Memory B cell (primary cell): ENCODE measurements around the gene MLST8.
"Not testable (repeated sequence)": the region's sequence is repeated elsewhere in the genome, so short reads cannot be mapped to it uniquely, and the experiment has no call there.

ENCODE experiments used
- ATAC-seq: fragments of 150-1000 bp; cut with Tn5 transposase; 2 replicates; pipeline ENCODE4 v1.10.0; 2021; ENCODE audit warnings: low read depth, mild to moderate bottlenecking, moderate library complexity
- DNase-seq, 2 donors: peaks; one replicate each; pipeline ENCODE4 v3.0.0; 2022; ENCODE audit warnings: low spot score in 2 of 2
- H3K27ac Mint-ChIP-seq: one replicate; pipeline ENCODE4 v1.8.0; 2022; ENCODE audit warnings: mild to moderate bottlenecking, moderate library complexity, mixed read lengths
- H3K27me3 Mint-ChIP-seq: one replicate; pipeline ENCODE4 v1.8.0; 2022; ENCODE audit warnings: mixed read lengths
- H3K36me3 Mint-ChIP-seq: one replicate; pipeline ENCODE4 v1.8.0; 2022; ENCODE audit warnings: mild to moderate bottlenecking, mixed read lengths
- H3K4me1 Mint-ChIP-seq: one replicate; pipeline ENCODE4 v1.8.0; 2022; ENCODE audit warnings: mixed read lengths
- H3K4me3 Mint-ChIP-seq: one replicate; pipeline ENCODE4 v1.8.0; 2022; ENCODE audit warnings: mild to moderate bottlenecking, moderate library complexity, mixed read lengths
- H3K9me3 Mint-ChIP-seq: one replicate; pipeline ENCODE4 v1.8.0; 2022; ENCODE audit warnings: mixed read lengths

MLST8 gene

GRCh38 chr16:2203119-2203688, 2.0 kb upstream of the MLST8 start:
- DNase-seq, H3K9me3 Mint-ChIP-seq, H3K27me3 Mint-ChIP-seq, H3K36me3 Mint-ChIP-seq, ATAC-seq: not testable (repeated sequence)
- peak overlapping the region; percentile 52 for H3K4me3 Mint-ChIP-seq
- H3K4me1 Mint-ChIP-seq: peaks cover 21% of the 10 kb centered on the region
- peak overlapping the region; percentile 43 for H3K27ac Mint-ChIP-seq

GRCh38 chr16:2204416-2205103, 694 bp upstream of the MLST8 start:
- peaks cover 11% of the 10 kb centered on the region for H3K36me3 Mint-ChIP-seq
- H3K27me3 Mint-ChIP-seq: no peaks in the 10 kb centered on the region
- no peak for ATAC-seq
- DNase-seq: no peak
- no peaks in the 10 kb centered on the region for H3K9me3 Mint-ChIP-seq
- H3K4me1 Mint-ChIP-seq: peaks cover 21% of the 10 kb centered on the region
- H3K4me3 Mint-ChIP-seq: peak overlapping the region; percentile 91
- H3K27ac Mint-ChIP-seq: peak overlapping the region; percentile 91

GRCh38 chr16:2205967-2206313, 686 bp downstream of the MLST8 start:
- no peak for ATAC-seq
- H3K36me3 Mint-ChIP-seq: peaks cover 11% of the 10 kb centered on the region

GRCh38 chr16:2206420-2206779, 1.1 kb downstream of the MLST8 start:
- DNase-seq (no peak), ATAC-seq (no peak)
- Mint-ChIP-seq H3K27ac (peak overlapping the region; percentile 91), H3K4me3 (peak overlapping the region; percentile 91), H3K36me3 (peaks cover 11% of the 10 kb centered on the region), H3K27me3 (no peaks in the 10 kb centered on the region), H3K9me3 (no peaks in the 10 kb centered on the region), H3K4me1 (peaks cover 21% of the 10 kb centered on the region)

More at GRCh38 chr16:2205967-2206313, 686 bp downstream of the MLST8 start:
- no peaks in the 10 kb centered on the region for H3K27me3 Mint-ChIP-seq
- DNase-seq: no peak
- peaks cover 21% of the 10 kb centered on the region for H3K4me1 Mint-ChIP-seq
- H3K4me3 Mint-ChIP-seq: peak overlapping the region; percentile 91
- peak overlapping the region; percentile 91 for H3K27ac Mint-ChIP-seq
- H3K9me3 Mint-ChIP-seq: no peaks in the 10 kb centered on the region

- H3K4me3 Mint-ChIP-seq: no peak overlapping the region
- H3K4me1 Mint-ChIP-seq: peaks cover 23% of the 10 kb centered on the region
- H3K27me3 Mint-ChIP-seq: no peaks in the 10 kb centered on the region
- peaks cover 11% of the 10 kb centered on the region for H3K36me3 Mint-ChIP-seq
- H3K27ac Mint-ChIP-seq: no peak overlapping the region
- DNase-seq: no peak
- ATAC-seq: no peak
- H3K9me3 Mint-ChIP-seq: no peaks in the 10 kb centered on the region
Measured at GRCh38 chr16:2206780-2207433, 1.7 kb downstream of the MLST8 start.

GRCh38 chr16:2207872-2208271, 2.6 kb downstream of the MLST8 start:
- Mint-ChIP-seq H3K9me3 (no peaks in the 10 kb centered on the region), H3K4me1 (peaks cover 23% of the 10 kb centered on the region), H3K27me3 (no peaks in the 10 kb centered on the region), H3K36me3 (peaks cover 11% of the 10 kb centered on the region), H3K4me3 (peak overlapping the region; percentile 46), H3K27ac (peak overlapping the region; percentile 13)
- DNase-seq (no peak), ATAC-seq (no peak)

- H3K4me1 Mint-ChIP-seq: peaks cover 23% of the 10 kb centered on the region
- H3K4me3 Mint-ChIP-seq: no peak overlapping the region
- H3K27me3 Mint-ChIP-seq: no peaks in the 10 kb centered on the region
- H3K9me3 Mint-ChIP-seq: no peaks in the 10 kb centered on the region
- H3K27ac Mint-ChIP-seq: no peak overlapping the region
- no peak for DNase-seq
- ATAC-seq: no peak
- peaks cover 12% of the 10 kb centered on the region for H3K36me3 Mint-ChIP-seq
Measured at GRCh38 chr16:2208308-2208707, 3.1 kb downstream of the MLST8 start.

- no peak overlapping the region for H3K4me3 Mint-ChIP-seq
- peaks cover 21% of the 10 kb centered on the region for H3K4me1 Mint-ChIP-seq
- no peaks in the 10 kb centered on the region for H3K9me3 Mint-ChIP-seq
- no peak overlapping the region for H3K27ac Mint-ChIP-seq
- H3K27me3 Mint-ChIP-seq: no peaks in the 10 kb centered on the region
- no peak for ATAC-seq
- peaks cover 13% of the 10 kb centered on the region for H3K36me3 Mint-ChIP-seq
- DNase-seq: no peak
Measured at GRCh38 chr16:2208772-2209171, 3.5 kb downstream of the MLST8 start.

GRCh38 chr16:2209258-2210008, 4.2 kb downstream of the MLST8 start:
- no peaks in the 10 kb centered on the region for H3K27me3 Mint-ChIP-seq
- H3K9me3 Mint-ChIP-seq: no peaks in the 10 kb centered on the region
- H3K27ac Mint-ChIP-seq: no peak overlapping the region
- H3K36me3 Mint-ChIP-seq: peaks cover 13% of the 10 kb centered on the region
- no peak overlapping the region for H3K4me3 Mint-ChIP-seq
- peaks cover 19% of the 10 kb centered on the region for H3K4me1 Mint-ChIP-seq
- ATAC-seq: no peak
- DNase-seq: no peak

- H3K27ac Mint-ChIP-seq: no peak overlapping the region
- ATAC-seq (no peak), DNase-seq (no peak)
- H3K4me3 Mint-ChIP-seq: no peak overlapping the region
- H3K9me3 Mint-ChIP-seq: no peaks in the 10 kb centered on the region
- H3K36me3 Mint-ChIP-seq: peaks cover 13% of the 10 kb centered on the region
- H3K27me3 Mint-ChIP-seq: no peaks in the 10 kb centered on the region
- peaks cover 16% of the 10 kb centered on the region for H3K4me1 Mint-ChIP-seq
Measured at GRCh38 chr16:2210009-2210332, 4.7 kb downstream of the MLST8 start.

- Mint-ChIP-seq H3K4me3 (no peak within 1 kb of the TSS), H3K27ac (no peak within 1 kb of the TSS), H3K9me3 (no peaks in the 10 kb centered on the region), H3K4me1 (peaks cover 16% of the 10 kb centered on the region), H3K36me3 (peaks cover 13% of the 10 kb centered on the region), H3K27me3 (no peaks in the 10 kb centered on the region)
- no peak for ATAC-seq
- no peak for DNase-seq
Measured at GRCh38 chr16:2210386-2211365, 5.4 kb downstream of the MLST8 start, which contains the start of gene BRICD5. Gene BRICD5 (minus strand): TSS chr16:2210863. CDS start chr16:2210833, 30 bp downstream.

- peaks cover 13% of the 10 kb centered on the region for H3K36me3 Mint-ChIP-seq
- H3K27ac Mint-ChIP-seq: no peak overlapping the region
- ATAC-seq (no peak), DNase-seq (no peak)
- no peaks in the 10 kb centered on the region for H3K9me3 Mint-ChIP-seq
- no peak overlapping the region for H3K4me3 Mint-ChIP-seq
- no peaks in the 10 kb centered on the region for H3K27me3 Mint-ChIP-seq
- peaks cover 11% of the 10 kb centered on the region for H3K4me1 Mint-ChIP-seq
Measured at GRCh38 chr16:2211923-2212347, 6.7 kb downstream of the MLST8 start.
